Measurements from ENCODE around the gene ASPN. TPM values are rescaled to one million over a fixed set of nuclear protein-coding genes. Genes with fewer than 3 reads are reported as not detected.

ASPN gene
- total and polyA plus RNA-seq, 10 of the 15 experiments (the other 5 are each of a cell fraction or from before 2014, with no cell fraction given) = 0.03 to 0.47 (median 0.42) TPM; not detected in 7

DNA sequence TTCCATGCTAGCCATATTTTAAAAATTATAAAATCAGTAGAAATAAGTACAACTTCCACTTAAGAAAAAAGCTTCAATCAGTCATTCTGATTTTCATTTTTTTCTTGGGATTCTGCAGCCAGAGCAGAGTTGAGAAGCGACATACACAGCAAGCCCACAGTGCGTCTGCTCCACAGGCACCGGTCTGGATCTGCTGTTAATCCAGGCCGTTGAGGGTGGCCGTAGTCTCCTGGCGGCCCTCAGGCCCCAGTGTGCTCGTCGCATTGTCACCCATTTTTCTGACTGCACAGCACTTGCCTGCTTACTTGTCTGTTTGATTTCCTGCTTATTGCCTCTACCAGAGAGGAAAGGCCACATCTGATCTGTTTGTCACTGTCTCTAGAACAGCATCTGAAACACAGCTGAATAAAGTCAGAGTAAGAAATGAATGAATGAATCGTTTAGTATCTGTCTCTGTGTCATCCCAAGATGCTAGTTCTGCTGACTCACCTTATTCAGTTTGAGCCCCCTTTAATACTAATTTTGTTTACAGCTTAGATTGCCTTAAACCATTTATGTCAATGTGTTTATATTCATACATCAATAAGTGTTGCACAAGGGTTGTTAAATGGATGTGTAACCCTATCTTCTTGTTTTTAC, 11.6 kb upstream of the ASPN start:
- ChIA-PET RAD21 (ENCODE audit: unreplicated experiment) (no interaction called here), SMC1A (ENCODE audit: uncharacterized antibody, unreplicated experiment) (interaction anchor here (1.2 kb wide), 2 partner anchors 10 to 194 kb away, joined by 3 read pairs; no protein-coding TSS in a partner anchor), CTCF (interaction anchor here (0.6 to 1.3 kb wide), 2 partner anchors 10 to 299 kb away, joined by 3 to 5 read pairs; no protein-coding TSS in a partner anchor), POLR2A (interaction anchor here (0.5 kb wide), 1 partner anchor 348 kb away, joined by 6 read pairs; no protein-coding TSS in a partner anchor)
- Histone ChIP-seq H3K79me2 (ENCODE audit: control insufficient read depth, insufficient read depth, low read length) (no peaks in the 10 kb centered on the region), H3K4me1 (ENCODE audit: control insufficient read depth, insufficient read depth, low read length) (no peaks in the 10 kb centered on the region), H3K9ac (ENCODE audit: control insufficient read depth, insufficient read depth, low read length) (no peak overlapping the region), H3K27ac (ENCODE audit: control insufficient read depth, insufficient read depth) (no peak overlapping the region), H3K27me3 (replicated peaks in 1 of 2; ENCODE audit: control insufficient read depth in 2 of 2, insufficient read depth in 2 of 2, low read length in 1 of 2) (no peaks in the 10 kb centered on the region), H3K36me3 (ENCODE audit: control insufficient read depth in 2 of 2, insufficient read depth in 2 of 2, low read length in 1 of 2) (no peaks in the 10 kb centered on the region; a peak in 1 of 4 replicates), H3K9me3 (replicated peaks; ENCODE audit: control insufficient read depth, insufficient read depth, low read length) (no peaks in the 10 kb centered on the region), H4K20me1 (ENCODE audit: control insufficient read depth, insufficient read depth) (no peaks in the 10 kb centered on the region), H3K4me3 (no peak overlapping the region), H3K4me2 (ENCODE audit: control insufficient read depth, insufficient read depth) (no peak overlapping the region), H2AFZ (ENCODE audit: control insufficient read depth, low read depth, low read length) (no peak overlapping the region)
- WGBS (ENCODE audit: insufficient coverage, insufficient replicate concordance, low lambda C conversion rate, missing lambda C conversion rate) = 88% methylated on average over 9 of the region's 9 CpGs
- FAIRE-seq = no peak
- TF ChIP-seq SMAD5 (IDR thresholded peaks at IDR 0.05; ENCODE audit: low read depth) (no peak), TBL1XR1 (IDR thresholded peaks at IDR 0.05; ENCODE audit: low read depth, low read length) (no peak), YY1 (IDR thresholded peaks at IDR 0.05; ENCODE audit: low read depth, low read length) (no peak), ATF7 (IDR thresholded peaks at IDR 0.05; ENCODE audit: low read depth) (no peak), SMAD1 (IDR thresholded peaks at IDR 0.05; ENCODE audit: low read depth, partially characterized antibody) (no peak), CEBPB (IDR thresholded peaks at IDR 0.05; ENCODE audit: borderline replicate concordance in 1 of 2, low read depth in 2 of 2, low read length in 2 of 2) (no peak), ZNF207 (IDR thresholded peaks at IDR 0.05; ENCODE audit: borderline replicate concordance) (no peak), FOXK2 (IDR thresholded peaks at IDR 0.05) (no peak)
- no TSS peak for BruUV-seq (replicated peaks)
- in situ Hi-C loops (cut with MboI) = no loop called here
- no peak for DNase-seq (ENCODE audit: low read depth, low spot score)
- ATAC-seq = no peak
- intact Hi-C loops (cut with micrococcal nuclease; ENCODE audit: unreplicated experiment) = no loop called here

Data from GM12878 (cell line).